Lung (tissue), 12 donors: ENCODE data around the gene ATP13A2. TPM values are rescaled to one million over a fixed set of nuclear protein-coding genes. Genes with fewer than 3 reads are reported as not detected.
"Not testable (repeated sequence)": the region's sequence is repeated elsewhere in the genome, so short reads cannot be mapped to it uniquely, and the experiment has no call there.

Source experiments
- ATAC-seq: fragments of 200-7000 bp; cut with Tn5 transposase; one replicate; pipeline ENCODE4 v1.9.1; 2020; ENCODE audit warnings: moderate number of reproducible peaks; ENCODE audit not compliant: insufficient read depth, low FRiP score
- DNase-seq, 3 donors: peaks; one replicate each; pipeline ENCODE4 v3.0.0-alpha.2; 2013 to 2017
- H3K27ac ChIP-seq, 2 donors: one replicate each; pipeline ENCODE4 v1.5.1; 2013; ENCODE audit warnings: mild to moderate bottlenecking in 2 of 2, moderate library complexity in 2 of 2, control low read depth in 1 of 2, inconsistent platforms in 1 of 2, low read depth in 1 of 2, low read length in 1 of 2
- H3K27me3 ChIP-seq, 3 donors: one replicate each; pipeline ENCODE4 v1.5.1; 2013; ENCODE audit warnings: low read length in 2 of 3; ENCODE audit not compliant: control insufficient read depth in 3 of 3, insufficient read depth in 3 of 3
- H3K36me3 ChIP-seq, 4 donors: one replicate each; pipeline ENCODE4 v1.5.1; 2013; ENCODE audit warnings: low read length in 4 of 4, mild to moderate bottlenecking in 1 of 4, moderate library complexity in 1 of 4; ENCODE audit not compliant: control insufficient read depth in 4 of 4, insufficient read depth in 4 of 4
- H3K4me1 ChIP-seq, 5 donors: one replicate each; pipeline ENCODE4 v1.5.1; 2013; ENCODE audit warnings: low read length in 5 of 5, mild to moderate bottlenecking in 2 of 5, moderate library complexity in 1 of 5; ENCODE audit not compliant: control insufficient read depth in 5 of 5, insufficient read depth in 5 of 5
- H3K4me3 ChIP-seq: one replicate; pipeline ENCODE4 v1.5.1; 2013; ENCODE audit warnings: mild to moderate bottlenecking, control low read depth, moderate library complexity
- H3K9ac ChIP-seq, 2 donors: one replicate each; pipeline ENCODE4 v1.5.1; 2013; ENCODE audit warnings: low read length in 2 of 2, control low read depth in 1 of 2; ENCODE audit not compliant: insufficient read depth in 1 of 2
- H3K9me3 ChIP-seq, 4 donors: one replicate each; pipeline ENCODE4 v1.5.1; 2013; ENCODE audit warnings: low read length in 3 of 4, mild to moderate bottlenecking in 1 of 4, moderate library complexity in 1 of 4; ENCODE audit not compliant: control insufficient read depth in 4 of 4, insufficient read depth in 3 of 4
- CTCF ChIP-seq: IDR thresholded peaks from 2 replicates; pipeline ENCODE4 v1.5.1; 2012; ENCODE audit warnings: mild to moderate bottlenecking; ENCODE audit errors: control extremely low read depth, extremely low read depth
- WGBS, 2 donors: extraction: QIAGEN DNeasy Blood & Tissue Kit; methylation state at CpG; one replicate each; pipeline ENCODE4 v1.1.7; 2013; 5-methylcytosine and 5-hydroxymethylcytosine counted together
- polyA plus RNA-seq, 2 donors: library from polyadenylated mRNA; stranded (reverse); fragments of 200-250 nt; gene quantifications; one replicate each; pipeline ENCODE4 v1.2.1, GENCODE V29; 2013
- total RNA-seq, 2 donors: library from RNA; depleted of rRNA in 1 of 2; stranded (reverse); fragments of >200 nt in 1 of 2; gene quantifications; one replicate each; pipeline ENCODE4 v1.2.1, GENCODE V29; 2014 to 2021
- donor health status: control.
- donor health status: control.
- donor health status: Bipolar disorder and iron deficiency.
- donor health status: healthy.
- donor health status: DM: yes; HTN: yes; CAD: no.

The ATP13A2 gene
- total and polyA plus RNA-seq, 4 donors, result 20.2 to 50.6 (median 33.3) TPM

GRCh38 chr1:16966282-16966681 is 45.4 kb downstream of the ATP13A2 start:
- 98% methylated on average over 22 of the region's 22 CpGs for WGBS, 2 donors
- H3K9me3 ChIP-seq, result peaks cover 0 to 1% (median 0%) of the 10 kb centered on the region in 4 donors
- H3K4me1 ChIP-seq, result peaks cover 0 to 27% (median 9%) of the 10 kb centered on the region in 5 donors
- ATAC-seq, result no peak
- H3K9ac ChIP-seq, result no peak overlapping the region
- no peak for TF ChIP-seq CTCF
- DNase-seq, result no peak
- H3K27ac ChIP-seq, result no peak overlapping the region
- no peak overlapping the region for H3K4me3 ChIP-seq
- peaks cover 0 to 19% (median 4%) of the 10 kb centered on the region in 4 donors for H3K36me3 ChIP-seq
- H3K27me3 ChIP-seq, result no peaks in the 10 kb centered on the region

- no peak overlapping the region for H3K9ac ChIP-seq
- no peak for TF ChIP-seq CTCF
- 94 to 95% methylated on average over 13 of the region's 13 CpGs for WGBS, 2 donors
- H3K27me3 ChIP-seq, result no peaks in the 10 kb centered on the region
- H3K4me1 ChIP-seq, result peaks cover 0 to 32% (median 9%) of the 10 kb centered on the region in 5 donors
- ATAC-seq (no peak), DNase-seq (no peak)
- H3K9me3 ChIP-seq, result peaks cover 0 to 1% (median 0%) of the 10 kb centered on the region in 4 donors
- H3K27ac ChIP-seq, result no peak overlapping the region
- H3K36me3 ChIP-seq, result peaks cover 0 to 18% (median 4%) of the 10 kb centered on the region in 4 donors
- no peak overlapping the region for H3K4me3 ChIP-seq
These were observed 46.2 kb downstream of the ATP13A2 start for GRCh38 chr1:16965486-16966067.

- Histone ChIP-seq H3K36me3 (peaks cover 0 to 14% (median 4%) of the 10 kb centered on the region in 4 donors), H3K4me1 (peaks cover 0 to 36% (median 9%) of the 10 kb centered on the region in 5 donors)
- DNase-seq, H3K4me3 ChIP-seq, H3K27ac ChIP-seq, H3K27me3 ChIP-seq, H3K9me3 ChIP-seq, ATAC-seq, H3K9ac ChIP-seq: not testable (repeated sequence)
- WGBS, 2 donors, result 97 to 99% methylated on average over 4 of the region's 4 CpGs
These were observed 47.6 kb downstream of the ATP13A2 start for GRCh38 chr1:16964169-16964568.

GRCh38 chr1:16961297-16962133 is 50.2 kb downstream of the ATP13A2 start:
- Histone ChIP-seq H3K4me3 (no peak overlapping the region), H3K36me3 (peaks cover 0 to 11% (median 0%) of the 10 kb centered on the region in 4 donors), H3K27ac (no peak overlapping the region), H3K4me1 (peaks cover 0 to 17% (median 0%) of the 10 kb centered on the region in 5 donors), H3K27me3 (no peaks in the 10 kb centered on the region), H3K9me3 (peaks cover 0 to 1% (median 0%) of the 10 kb centered on the region in 4 donors), H3K9ac (peak overlapping the region in 1 of 2 donors; percentile 11)
- DNase-seq (no peak), ATAC-seq (no peak)
- 79 to 82% methylated on average over 14 of the region's 14 CpGs for WGBS, 2 donors
- no peak for TF ChIP-seq CTCF
